ENCODE data around the gene POC1B.

POC1B gene

DNA sequence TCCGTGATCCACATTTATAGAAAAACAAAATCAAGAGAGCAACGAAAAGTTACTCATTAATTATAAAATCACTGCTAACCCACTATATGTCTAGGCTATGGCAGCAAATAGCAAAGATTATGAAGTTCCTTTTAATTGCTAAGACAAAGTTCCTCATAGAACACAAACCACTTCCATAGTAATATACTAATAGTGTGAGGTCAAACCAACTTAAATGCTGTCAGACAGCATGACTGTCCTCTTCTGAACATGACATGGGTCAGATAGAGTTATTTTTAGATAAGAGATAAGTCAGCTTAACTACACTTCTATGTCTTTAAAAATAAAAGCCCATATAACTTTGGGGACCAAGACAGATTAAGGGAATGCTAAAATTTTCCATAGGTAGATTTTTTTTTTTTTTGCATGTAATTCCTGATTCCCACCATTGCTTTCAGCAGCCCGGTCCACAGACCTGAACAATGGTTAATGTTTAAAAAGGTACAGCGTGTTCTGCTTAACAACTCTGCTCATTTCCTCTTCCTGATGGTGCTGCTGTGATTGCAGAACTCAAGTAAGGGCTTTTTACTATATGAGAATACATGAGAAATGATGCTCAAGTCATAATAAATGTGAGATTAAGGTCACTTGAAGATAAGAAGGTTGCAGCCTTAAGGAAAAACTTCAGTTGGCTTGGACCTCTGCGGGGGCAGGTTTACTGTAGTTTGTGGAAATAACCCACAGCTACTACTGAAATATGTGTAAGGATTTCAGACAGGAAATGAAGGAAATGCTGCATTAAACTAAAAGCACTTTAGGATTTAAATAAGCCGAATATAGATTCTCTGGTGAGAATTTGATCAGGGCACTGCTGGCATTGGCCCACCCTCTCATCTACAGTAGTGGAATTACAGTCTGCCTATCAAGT is 135.8 kb downstream of the POC1B start:
- DNase-seq (ENCODE audit: low read depth) = no peak

DNA sequence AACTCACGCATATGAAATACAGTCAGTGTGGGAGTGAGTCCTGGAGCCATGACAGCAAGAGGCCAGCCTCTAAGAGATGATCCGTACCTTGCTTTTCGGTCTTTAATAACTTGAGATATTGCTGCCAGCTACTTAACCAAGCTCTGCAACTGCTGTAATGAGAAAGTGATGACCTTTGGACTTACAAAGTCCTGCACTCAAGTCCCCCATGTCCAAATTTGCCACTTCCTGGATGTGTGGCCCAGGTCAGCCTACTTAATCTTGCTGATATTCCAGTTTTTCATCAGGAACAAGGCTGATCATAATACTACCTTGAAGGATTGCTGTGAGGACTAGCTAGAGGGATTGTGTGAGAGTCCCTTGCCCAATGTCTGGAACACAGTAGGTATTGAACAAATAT is 139.7 kb downstream of the POC1B start:
- DNase-seq (ENCODE audit: low read depth) = no peak

GRCh38 chr12:89384807-89385206 is 141.0 kb downstream of the POC1B start:
- DNase-seq (ENCODE audit: low read depth) = no peak

- no peak for DNase-seq (ENCODE audit: low read depth)
These were observed 141.6 kb downstream of the POC1B start for GRCh38 chr12:89384050-89384758.

- DNase-seq (ENCODE audit: low read depth) = no peak
These were observed 142.4 kb downstream of the POC1B start for GRCh38 chr12:89383235-89384049.

DNA sequence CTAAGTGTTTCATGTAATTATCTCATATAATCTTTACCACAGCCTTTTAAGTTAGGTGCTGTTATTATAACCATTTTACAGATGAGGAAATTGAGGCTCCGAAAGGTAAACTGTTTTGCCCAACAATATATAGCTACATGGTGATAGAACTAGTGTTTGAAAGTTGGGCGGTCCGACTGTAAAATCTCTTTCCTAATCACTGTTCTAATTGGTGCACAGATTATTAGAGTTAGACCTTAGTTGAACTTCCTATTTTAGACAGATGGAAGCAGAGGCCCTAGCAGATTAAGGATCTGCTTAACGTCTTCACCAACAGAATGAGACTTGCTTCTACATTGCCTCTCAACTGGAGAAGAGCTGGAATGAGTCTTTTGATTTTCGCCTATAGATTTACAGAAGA is 143.5 kb downstream of the POC1B start:
- no peak for DNase-seq (ENCODE audit: low read depth)

- no peak for DNase-seq (ENCODE audit: low read depth)
These were observed 145.9 kb downstream of the POC1B start for GRCh38 chr12:89379839-89380467.

DNA sequence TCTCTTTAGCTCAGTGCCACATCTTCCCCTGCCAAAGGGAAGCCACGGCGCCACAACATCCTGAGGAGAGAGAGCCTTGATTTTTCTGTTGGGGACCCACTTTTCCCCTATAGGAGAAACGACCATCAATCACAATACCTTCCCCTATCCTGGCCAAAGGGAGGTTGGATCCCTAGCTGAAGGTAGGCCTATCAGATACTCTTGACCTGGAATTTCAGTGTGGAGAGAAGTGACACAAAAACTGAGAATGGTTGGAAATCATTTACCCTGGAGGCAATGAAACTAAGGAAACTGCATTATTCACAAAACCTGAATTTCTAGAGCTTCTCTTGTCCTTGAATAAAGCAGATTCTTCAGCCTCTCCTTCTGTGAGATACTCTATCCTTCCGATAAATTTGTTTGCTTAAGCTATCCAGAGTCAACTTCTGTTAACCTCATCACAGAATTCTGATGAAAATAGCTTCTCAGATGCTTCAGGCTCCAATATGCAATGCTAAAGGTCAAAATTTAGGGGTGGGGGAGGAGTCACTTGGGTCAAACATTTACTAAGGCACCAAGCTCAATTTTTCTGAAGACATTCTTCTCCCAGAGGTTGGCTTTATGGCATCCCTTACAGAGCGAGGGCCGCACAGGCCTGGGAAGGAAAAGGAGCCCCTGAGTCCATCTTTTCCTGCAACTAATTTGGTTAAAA is 146.6 kb downstream of the POC1B start:
- no peak for DNase-seq (ENCODE audit: low read depth)

- no peak for DNase-seq (ENCODE audit: low read depth)
These were observed 149.0 kb downstream of the POC1B start for GRCh38 chr12:89376844-89377243.

DNA sequence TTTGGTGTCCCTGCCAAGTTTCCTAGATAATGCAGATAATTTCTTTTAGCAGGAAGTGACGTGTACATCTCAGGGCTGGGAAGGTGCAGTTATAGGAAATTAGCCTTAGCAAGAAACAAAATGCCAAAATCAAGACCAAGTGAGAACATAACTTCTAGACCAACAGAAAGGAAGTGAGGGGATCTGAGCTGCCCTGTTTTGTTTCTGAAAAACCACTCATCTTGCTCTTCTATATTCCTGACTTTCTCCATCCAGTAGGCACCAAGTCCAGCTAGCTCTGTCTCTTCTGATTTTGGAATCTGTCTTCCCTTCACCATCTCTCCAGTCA is 149.7 kb downstream of the POC1B start:
- DNase-seq (ENCODE audit: low read depth) = no peak

DNA sequence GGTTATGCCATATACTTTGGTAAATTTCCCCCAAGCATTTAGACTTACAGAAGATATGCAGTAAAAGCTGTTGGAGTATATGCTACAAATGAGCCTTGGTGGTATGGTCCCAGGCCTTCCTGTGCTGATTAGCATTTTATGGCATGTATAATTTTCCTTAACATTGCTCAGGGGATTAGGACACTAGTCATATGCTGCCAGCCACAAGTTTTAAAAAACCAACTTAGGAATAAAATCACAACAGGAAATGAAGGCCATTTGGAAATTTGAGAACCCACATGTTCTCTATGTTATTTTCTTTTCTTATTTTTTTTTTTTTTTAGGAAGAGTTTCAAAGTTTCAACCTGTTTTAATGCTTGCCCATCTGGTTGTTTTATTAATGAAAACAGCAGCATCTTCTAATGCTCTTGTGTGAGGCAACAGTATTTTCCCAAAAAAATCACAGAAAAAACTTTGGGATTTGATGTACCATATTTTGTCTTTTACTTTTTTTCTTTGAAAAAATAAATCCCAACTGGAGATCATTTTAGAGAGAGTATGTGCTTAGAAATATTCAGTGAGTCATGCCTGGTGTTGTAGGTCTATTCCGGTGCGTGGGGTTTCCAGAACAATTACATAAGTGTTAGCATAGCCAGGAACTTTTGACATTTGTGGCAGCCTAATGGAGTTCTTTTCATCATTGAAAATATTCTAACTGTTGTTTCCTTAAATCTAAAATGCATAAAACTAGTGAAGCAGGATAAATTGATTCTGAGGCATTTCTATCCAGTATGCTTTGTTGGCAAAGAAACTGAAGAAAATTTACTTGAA is 151.9 kb downstream of the POC1B start:
- DNase-seq (ENCODE audit: low read depth) = no peak

DNA sequence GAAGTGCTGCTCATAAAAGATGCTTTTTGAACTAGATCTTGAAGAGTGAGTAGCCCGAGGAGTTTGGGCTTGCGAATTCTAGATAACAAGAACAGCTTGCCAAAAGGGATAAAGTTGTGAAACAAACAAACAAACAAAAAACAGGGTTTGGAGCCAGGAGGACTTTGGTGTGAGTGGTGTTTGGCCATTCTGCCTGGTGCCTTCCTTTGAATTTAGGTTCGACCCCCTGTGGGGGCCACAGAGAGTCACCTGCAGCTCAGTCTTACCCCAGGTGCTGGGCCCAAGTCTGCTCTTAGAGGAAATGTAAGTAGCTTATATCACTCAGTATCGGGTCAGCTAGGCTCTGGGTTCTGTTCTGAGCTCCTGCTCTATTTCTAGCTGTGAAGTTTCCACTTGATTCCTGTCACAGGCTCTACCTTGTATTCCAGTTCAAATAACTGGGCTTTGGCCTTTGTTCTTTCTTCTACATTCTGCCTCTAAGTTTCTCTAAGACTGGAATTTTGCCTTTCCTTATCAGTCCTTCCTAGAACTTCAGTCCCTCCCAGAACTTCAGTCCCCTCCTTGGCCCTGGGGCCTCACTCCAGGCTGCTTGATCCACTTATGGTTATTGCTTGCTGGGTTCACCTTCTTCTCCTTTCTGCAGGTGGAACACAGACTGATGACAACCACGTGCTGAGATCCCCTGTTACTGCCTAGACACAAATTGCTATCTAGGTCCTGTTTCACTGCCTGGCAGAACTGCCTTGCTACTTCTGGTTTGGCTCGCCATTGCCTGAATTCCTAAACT is 153.1 kb downstream of the POC1B start:
- DNase-seq (ENCODE audit: low read depth) = no peak

DNA sequence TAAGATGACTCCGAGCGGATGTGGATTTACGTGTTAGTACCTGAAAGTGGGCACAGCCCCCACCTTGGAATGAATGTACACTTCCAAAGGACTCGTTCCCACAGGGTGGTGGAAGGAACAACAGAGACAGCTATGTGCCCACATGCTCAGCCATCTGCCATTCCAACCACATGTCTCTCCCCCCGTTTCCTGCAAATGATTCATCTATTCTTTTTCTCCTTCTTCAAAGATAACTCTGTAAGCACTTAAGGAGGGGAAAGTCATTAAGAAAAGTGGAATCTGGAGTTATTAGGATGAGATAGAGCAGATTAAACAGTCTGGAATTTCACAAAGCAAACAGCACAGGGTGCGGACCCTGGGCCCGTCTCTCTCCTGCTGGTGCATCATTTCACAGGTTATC is 155.0 kb downstream of the POC1B start:
- DNase-seq (ENCODE audit: low read depth) = no peak

GRCh38 chr12:89370421-89370831 is 155.4 kb downstream of the POC1B start:
- DNase-seq (ENCODE audit: low read depth) = no peak

All from activated gamma-delta T cell treated with anti-CD3 and anti-CD28 coated beads, Interleukin-2, amount 50 U/mL, for 16 hours (primary cell).